WTC11 (cell line): Measurements from ENCODE around the gene TEX50. TPM values are rescaled to one million over a fixed set of nuclear protein-coding genes. Genes with fewer than 3 reads are reported as not detected.

Experiments used
- ATAC-seq: fragments of 200-7000 bp; cut with Tn5 transposase; 2 replicates; pipeline ENCODE4 v1.10.0; 2021; ENCODE audit warnings: mild to moderate bottlenecking, moderate library complexity
- CTCF ChIA-PET: fragments of 300-600 bp; sonication (Branson Sonifier 250); formaldehyde crosslinking; loops from one replicate; lab custom pipeline; 2021; ENCODE audit warnings: antibody characterized with exemption; lab: Charles Lee
- POLR2A ChIA-PET: fragments of 350-600 bp; sonication (Branson Sonifier 250); formaldehyde crosslinking; loops from one replicate; lab custom pipeline; 2021; ENCODE audit warnings: antibody characterized with exemption; lab: Charles Lee
- DNase-seq: peaks from one replicate; pipeline ENCODE4 v3.0.0; 2021; ENCODE audit warnings: low spot score
- H3K27ac Mint-ChIP-seq: 2 replicates; pipeline ENCODE4 v1.8.0; 2021; ENCODE audit warnings: mixed read lengths
- H3K27me3 Mint-ChIP-seq: 2 replicates; pipeline ENCODE4 v1.8.0; 2021; ENCODE audit warnings: low read depth, mild to moderate bottlenecking, moderate library complexity, mixed read lengths
- H3K36me3 Mint-ChIP-seq: 2 replicates; pipeline ENCODE4 v1.8.0; 2021; ENCODE audit warnings: mixed read lengths
- H3K4me1 Mint-ChIP-seq: 2 replicates; pipeline ENCODE4 v1.8.0; 2022; ENCODE audit warnings: mixed read lengths
- H3K4me3 Mint-ChIP-seq: 2 replicates; pipeline ENCODE4 v1.8.0; 2021; ENCODE audit warnings: mild to moderate bottlenecking, moderate library complexity, mixed read lengths
- H3K9me3 Mint-ChIP-seq: 2 replicates; pipeline ENCODE4 v1.8.0; 2021; ENCODE audit warnings: mixed read lengths
- CREB1 ChIP-seq: sonication (generic); formaldehyde crosslinking; IDR thresholded peaks from 2 replicates; pipeline ENCODE4 v1.8.0; 2023; ENCODE audit warnings: mild to moderate bottlenecking, missing genetic modification reagents
- ESRRA ChIP-seq: sonication (generic); formaldehyde crosslinking; IDR thresholded peaks from 2 replicates; pipeline ENCODE4 v1.8.1; 2022; ENCODE audit warnings: mild to moderate bottlenecking, missing genetic modification reagents, borderline replicate concordance
- GRHL2 ChIP-seq: fragments of 250-450 bp; sonication (Bioruptor Pico); IDR thresholded peaks from 2 replicates; pipeline ENCODE4 v1.8.0; 2022; ENCODE audit warnings: mild to moderate bottlenecking, moderate library complexity; ENCODE audit not compliant: insufficient replicate concordance, severe bottlenecking
- IRF1 ChIP-seq: sonication (generic); formaldehyde crosslinking; IDR thresholded peaks from 2 replicates; pipeline ENCODE4 v1.8.0; 2023; ENCODE audit warnings: missing genetic modification reagents
- JAZF1 ChIP-seq: fragments of 250-450 bp; sonication (Bioruptor Pico); IDR thresholded peaks from 2 replicates; pipeline ENCODE4 v1.9.0; 2021; ENCODE audit warnings: moderate library complexity, mild to moderate bottlenecking, inconsistent platforms
- NFATC4 ChIP-seq: fragments of 250-450 bp; sonication (Bioruptor Pico); IDR thresholded peaks from 2 replicates; pipeline ENCODE4 v1.9.0; 2021; ENCODE audit warnings: mild to moderate bottlenecking
- PRDM15 ChIP-seq: sonication (generic); formaldehyde crosslinking; IDR thresholded peaks from 2 replicates; pipeline ENCODE4 v1.8.0; 2022; ENCODE audit warnings: missing genetic modification reagents
- PREB ChIP-seq: sonication (generic); formaldehyde crosslinking; IDR thresholded peaks from 2 replicates; pipeline ENCODE4 v1.8.1; 2022; ENCODE audit warnings: mild to moderate bottlenecking, missing genetic modification reagents, moderate library complexity, borderline replicate concordance
- ZNF416 ChIP-seq: fragments of 250-450 bp; sonication (Bioruptor Pico); IDR thresholded peaks from 2 replicates; pipeline ENCODE4 v1.9.0; 2021; ENCODE audit warnings: mild to moderate bottlenecking, inconsistent platforms
- ZNF423 ChIP-seq: fragments of 250-450 bp; sonication (Bioruptor Pico); IDR thresholded peaks from 2 replicates; pipeline ENCODE4 v2.1.2; 2022; ENCODE audit warnings: mild to moderate bottlenecking, moderate library complexity
- ZNF671 ChIP-seq: fragments of 250-450 bp; sonication (Bioruptor Pico); IDR thresholded peaks from 2 replicates; pipeline ENCODE4 v1.8.0; 2021; ENCODE audit warnings: mild to moderate bottlenecking
- total RNA-seq: library from RNA; stranded (reverse); gene quantifications from 3 replicates; pipeline ENCODE4 v1.2.3, GENCODE V29; 2021
- TF ChIP-seq, protein P1 (sequence below): fragments of 250-450 bp; sonication (Bioruptor Pico); IDR thresholded peaks from 2 replicates; pipeline ENCODE4 v1.8.0; 2021; ENCODE audit warnings: mild to moderate bottlenecking
- TF ChIP-seq, protein P2 (sequence below): sonication (generic); formaldehyde crosslinking; IDR thresholded peaks from 2 replicates; pipeline ENCODE4 v1.8.1; 2022; ENCODE audit warnings: mild to moderate bottlenecking, moderate library complexity, missing genetic modification reagents
- TF ChIP-seq, protein P3 (sequence below): sonication (generic); formaldehyde crosslinking; IDR thresholded peaks from 2 replicates; pipeline ENCODE4 v1.8.0; 2023; ENCODE audit warnings: mild to moderate bottlenecking, missing genetic modification reagents
- TF ChIP-seq, protein P4 (sequence below): sonication (generic); formaldehyde crosslinking; conservative IDR thresholded peaks from 2 replicates; pipeline ENCODE4 v1.8.1; 2022; ENCODE audit warnings: mild to moderate bottlenecking, missing genetic modification reagents
- TF ChIP-seq, protein P5 (sequence below): sonication (generic); formaldehyde crosslinking; IDR thresholded peaks from 2 replicates; pipeline ENCODE4 v1.8.1; 2023; ENCODE audit warnings: mild to moderate bottlenecking, missing genetic modification reagents
- TF ChIP-seq, protein P6 (sequence below): sonication (generic); formaldehyde crosslinking; IDR thresholded peaks from 2 replicates; pipeline ENCODE4 v1.8.1; 2023; ENCODE audit warnings: mild to moderate bottlenecking, missing genetic modification reagents

The TEX50 gene
- total RNA-seq, 1 experiment from 2014 or later: not detected

DNA sequence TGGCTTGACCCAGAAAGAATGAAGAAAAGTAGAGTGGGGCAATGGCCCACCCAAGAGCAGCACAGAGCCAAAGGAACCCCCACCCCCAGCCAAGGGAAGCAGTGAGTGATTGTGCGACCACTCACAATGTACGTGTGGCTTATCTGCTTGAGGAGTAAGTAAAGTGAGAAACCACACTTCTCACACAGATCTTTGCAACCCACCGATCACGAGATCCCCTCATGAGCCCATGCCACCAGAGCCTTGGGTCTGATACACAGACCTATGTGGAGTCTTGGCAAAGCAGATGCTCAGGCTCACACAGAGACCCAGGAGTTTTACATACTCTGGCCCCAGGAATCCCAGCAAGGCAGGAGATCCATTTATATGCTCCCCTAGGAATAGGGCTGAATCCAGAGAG, 18.3 kb upstream of the TEX50 start (continued):
- TF ChIP-seq PREB (no peak), IRF1 (no peak), CREB1 (CRISPR knock-in tag) (no peak), PRDM15 (CRISPR knock-in tag) (no peak), ESRRA (CRISPR knock-in tag) (no peak)
- TF ChIP-seq, protein P1, sequence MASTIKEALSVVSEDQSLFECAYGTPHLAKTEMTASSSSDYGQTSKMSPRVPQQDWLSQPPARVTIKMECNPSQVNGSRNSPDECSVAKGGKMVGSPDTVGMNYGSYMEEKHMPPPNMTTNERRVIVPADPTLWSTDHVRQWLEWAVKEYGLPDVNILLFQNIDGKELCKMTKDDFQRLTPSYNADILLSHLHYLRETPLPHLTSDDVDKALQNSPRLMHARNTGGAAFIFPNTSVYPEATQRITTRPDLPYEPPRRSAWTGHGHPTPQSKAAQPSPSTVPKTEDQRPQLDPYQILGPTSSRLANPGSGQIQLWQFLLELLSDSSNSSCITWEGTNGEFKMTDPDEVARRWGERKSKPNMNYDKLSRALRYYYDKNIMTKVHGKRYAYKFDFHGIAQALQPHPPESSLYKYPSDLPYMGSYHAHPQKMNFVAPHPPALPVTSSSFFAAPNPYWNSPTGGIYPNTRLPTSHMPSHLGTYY: no peak
- TF ChIP-seq, protein P2, sequence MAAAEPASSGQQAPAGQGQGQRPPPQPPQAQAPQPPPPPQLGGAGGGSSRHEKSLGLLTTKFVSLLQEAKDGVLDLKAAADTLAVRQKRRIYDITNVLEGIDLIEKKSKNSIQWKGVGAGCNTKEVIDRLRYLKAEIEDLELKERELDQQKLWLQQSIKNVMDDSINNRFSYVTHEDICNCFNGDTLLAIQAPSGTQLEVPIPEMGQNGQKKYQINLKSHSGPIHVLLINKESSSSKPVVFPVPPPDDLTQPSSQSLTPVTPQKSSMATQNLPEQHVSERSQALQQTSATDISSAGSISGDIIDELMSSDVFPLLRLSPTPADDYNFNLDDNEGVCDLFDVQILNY (CRISPR knock-in tag): no peak
- TF ChIP-seq, protein P3, sequence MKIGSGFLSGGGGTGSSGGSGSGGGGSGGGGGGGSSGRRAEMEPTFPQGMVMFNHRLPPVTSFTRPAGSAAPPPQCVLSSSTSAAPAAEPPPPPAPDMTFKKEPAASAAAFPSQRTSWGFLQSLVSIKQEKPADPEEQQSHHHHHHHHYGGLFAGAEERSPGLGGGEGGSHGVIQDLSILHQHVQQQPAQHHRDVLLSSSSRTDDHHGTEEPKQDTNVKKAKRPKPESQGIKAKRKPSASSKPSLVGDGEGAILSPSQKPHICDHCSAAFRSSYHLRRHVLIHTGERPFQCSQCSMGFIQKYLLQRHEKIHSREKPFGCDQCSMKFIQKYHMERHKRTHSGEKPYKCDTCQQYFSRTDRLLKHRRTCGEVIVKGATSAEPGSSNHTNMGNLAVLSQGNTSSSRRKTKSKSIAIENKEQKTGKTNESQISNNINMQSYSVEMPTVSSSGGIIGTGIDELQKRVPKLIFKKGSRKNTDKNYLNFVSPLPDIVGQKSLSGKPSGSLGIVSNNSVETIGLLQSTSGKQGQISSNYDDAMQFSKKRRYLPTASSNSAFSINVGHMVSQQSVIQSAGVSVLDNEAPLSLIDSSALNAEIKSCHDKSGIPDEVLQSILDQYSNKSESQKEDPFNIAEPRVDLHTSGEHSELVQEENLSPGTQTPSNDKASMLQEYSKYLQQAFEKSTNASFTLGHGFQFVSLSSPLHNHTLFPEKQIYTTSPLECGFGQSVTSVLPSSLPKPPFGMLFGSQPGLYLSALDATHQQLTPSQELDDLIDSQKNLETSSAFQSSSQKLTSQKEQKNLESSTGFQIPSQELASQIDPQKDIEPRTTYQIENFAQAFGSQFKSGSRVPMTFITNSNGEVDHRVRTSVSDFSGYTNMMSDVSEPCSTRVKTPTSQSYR (CRISPR knock-in tag): no peak
- TF ChIP-seq, protein P4, sequence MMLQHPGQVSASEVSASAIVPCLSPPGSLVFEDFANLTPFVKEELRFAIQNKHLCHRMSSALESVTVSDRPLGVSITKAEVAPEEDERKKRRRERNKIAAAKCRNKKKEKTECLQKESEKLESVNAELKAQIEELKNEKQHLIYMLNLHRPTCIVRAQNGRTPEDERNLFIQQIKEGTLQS (CRISPR knock-in tag): no peak

DNA sequence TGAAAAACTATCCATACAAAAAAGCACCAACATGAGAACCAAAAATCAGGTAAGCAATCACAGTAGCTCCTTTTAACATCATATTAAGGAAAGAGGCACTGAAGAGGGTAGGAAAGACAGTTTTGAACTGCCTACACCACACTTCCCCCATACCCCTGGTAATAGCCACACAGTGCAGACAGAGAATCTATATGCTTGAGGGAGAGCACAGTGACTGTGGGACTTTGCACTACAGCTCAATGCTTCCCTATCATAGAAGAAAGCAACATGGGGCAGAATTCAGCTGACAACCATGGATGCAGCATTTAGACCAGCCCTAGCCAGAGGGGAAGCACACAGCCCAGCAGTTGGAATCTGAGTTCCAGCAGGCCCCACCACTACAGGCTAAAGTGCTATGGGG, 7.9 kb upstream of the TEX50 start:
- DNase-seq: no peak
- Mint-ChIP-seq H3K36me3 (no peaks in the 10 kb centered on the region), H3K4me3 (no peak overlapping the region), H3K4me1 (peaks cover 2% of the 10 kb centered on the region; the same call in 1 of the 2 replicates), H3K27me3 (no peaks in the 10 kb centered on the region), H3K9me3 (peaks cover 14% of the 10 kb centered on the region), H3K27ac (no peak overlapping the region)
- POLR2A ChIA-PET: no interaction called here
- CTCF ChIA-PET: interaction anchor here (0.5 kb wide), 1 partner anchor 661 kb away, joined by 3 read pairs; no protein-coding TSS in a partner anchor
- no peak for ATAC-seq
- TF ChIP-seq PREB: no peak
- no peak for TF ChIP-seq ZNF423 (CRISPR knock-in tag)
- TF ChIP-seq ZNF671: no peak
- TF ChIP-seq JAZF1 (CRISPR knock-in tag): no peak
- no peak for TF ChIP-seq NFATC4 (CRISPR knock-in tag)
- TF ChIP-seq, protein P5, sequence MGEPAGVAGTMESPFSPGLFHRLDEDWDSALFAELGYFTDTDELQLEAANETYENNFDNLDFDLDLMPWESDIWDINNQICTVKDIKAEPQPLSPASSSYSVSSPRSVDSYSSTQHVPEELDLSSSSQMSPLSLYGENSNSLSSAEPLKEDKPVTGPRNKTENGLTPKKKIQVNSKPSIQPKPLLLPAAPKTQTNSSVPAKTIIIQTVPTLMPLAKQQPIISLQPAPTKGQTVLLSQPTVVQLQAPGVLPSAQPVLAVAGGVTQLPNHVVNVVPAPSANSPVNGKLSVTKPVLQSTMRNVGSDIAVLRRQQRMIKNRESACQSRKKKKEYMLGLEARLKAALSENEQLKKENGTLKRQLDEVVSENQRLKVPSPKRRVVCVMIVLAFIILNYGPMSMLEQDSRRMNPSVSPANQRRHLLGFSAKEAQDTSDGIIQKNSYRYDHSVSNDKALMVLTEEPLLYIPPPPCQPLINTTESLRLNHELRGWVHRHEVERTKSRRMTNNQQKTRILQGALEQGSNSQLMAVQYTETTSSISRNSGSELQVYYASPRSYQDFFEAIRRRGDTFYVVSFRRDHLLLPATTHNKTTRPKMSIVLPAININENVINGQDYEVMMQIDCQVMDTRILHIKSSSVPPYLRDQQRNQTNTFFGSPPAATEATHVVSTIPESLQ: no peak
- TF ChIP-seq, protein P6, sequence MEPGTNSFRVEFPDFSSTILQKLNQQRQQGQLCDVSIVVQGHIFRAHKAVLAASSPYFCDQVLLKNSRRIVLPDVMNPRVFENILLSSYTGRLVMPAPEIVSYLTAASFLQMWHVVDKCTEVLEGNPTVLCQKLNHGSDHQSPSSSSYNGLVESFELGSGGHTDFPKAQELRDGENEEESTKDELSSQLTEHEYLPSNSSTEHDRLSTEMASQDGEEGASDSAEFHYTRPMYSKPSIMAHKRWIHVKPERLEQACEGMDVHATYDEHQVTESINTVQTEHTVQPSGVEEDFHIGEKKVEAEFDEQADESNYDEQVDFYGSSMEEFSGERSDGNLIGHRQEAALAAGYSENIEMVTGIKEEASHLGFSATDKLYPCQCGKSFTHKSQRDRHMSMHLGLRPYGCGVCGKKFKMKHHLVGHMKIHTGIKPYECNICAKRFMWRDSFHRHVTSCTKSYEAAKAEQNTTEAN (CRISPR knock-in tag): no peak
- no peak for TF ChIP-seq ZNF416
- no peak for TF ChIP-seq GRHL2 (CRISPR knock-in tag)
- TF ChIP-seq, protein P3 (CRISPR knock-in tag): no peak
